IPS-18c (cell line): ENCODE measurements around the gene GCA.

Source experiments
- H3K4me3 ChIP-seq: 2 replicates; pipeline ENCODE4 v1.7.0; 2013; ENCODE audit warnings: low read depth, mild to moderate bottlenecking, low read length, moderate library complexity; ENCODE audit not compliant: insufficient read depth
- H3K9me3 ChIP-seq: one replicate; pipeline ENCODE4 v1.6.1; 2013; ENCODE audit warnings: mild to moderate bottlenecking, low read length, moderate library complexity; ENCODE audit not compliant: control insufficient read depth, insufficient read depth

The GCA gene

DNA sequence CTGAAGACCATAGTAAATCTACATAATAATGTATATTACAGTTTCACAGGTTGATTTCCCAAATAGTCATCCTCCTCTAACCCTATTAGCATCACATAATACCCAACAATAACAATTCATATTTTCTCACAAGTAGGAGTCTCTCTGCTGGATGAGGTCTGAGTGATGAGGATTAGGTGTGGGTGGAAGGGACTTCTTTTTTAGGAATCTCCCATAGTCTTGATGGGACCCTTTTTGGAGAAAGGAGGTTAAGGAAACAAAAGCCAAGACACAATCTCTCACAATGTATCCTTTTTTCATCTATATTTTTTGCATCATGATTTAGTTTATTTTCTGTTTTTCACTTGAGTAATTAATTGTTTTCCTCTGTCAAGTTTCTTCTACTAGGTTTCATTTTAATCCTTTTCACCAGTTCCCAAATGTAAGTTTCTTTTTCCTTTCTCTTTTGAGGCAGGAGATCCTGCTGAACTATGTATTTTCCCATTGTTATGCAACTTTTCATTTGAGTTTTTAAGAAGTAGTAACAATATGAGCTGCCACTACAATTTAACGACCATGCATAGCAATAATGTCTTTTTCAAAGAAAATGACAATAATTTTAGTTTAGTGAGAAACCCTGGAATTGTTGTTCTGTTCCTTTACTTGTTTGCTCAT is 22.9 kb upstream of the GCA start:
- Histone ChIP-seq H3K9me3 (no peaks in the 10 kb centered on the region), H3K4me3 (no peak overlapping the region)

DNA sequence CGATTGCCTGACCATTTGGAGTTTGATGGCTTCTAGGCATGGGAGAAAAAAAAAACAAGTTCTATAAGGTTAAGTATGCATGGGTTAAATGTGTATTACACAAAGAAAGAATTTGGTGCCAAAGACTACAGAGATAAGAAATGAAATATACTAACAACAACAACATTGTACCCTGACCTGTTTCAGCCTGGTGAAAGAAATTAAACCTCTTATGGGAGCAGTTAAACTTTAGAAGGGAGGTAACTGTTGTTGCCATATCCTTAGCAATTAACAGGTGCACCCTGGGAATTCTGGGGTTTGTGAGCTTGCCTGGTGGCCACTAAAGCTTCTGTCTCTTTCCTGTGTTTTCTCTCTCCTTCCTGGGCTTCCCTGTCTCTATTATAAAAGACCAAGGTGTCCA is 19.0 kb upstream of the GCA start:
- H3K9me3 ChIP-seq, result no peaks in the 10 kb centered on the region

DNA sequence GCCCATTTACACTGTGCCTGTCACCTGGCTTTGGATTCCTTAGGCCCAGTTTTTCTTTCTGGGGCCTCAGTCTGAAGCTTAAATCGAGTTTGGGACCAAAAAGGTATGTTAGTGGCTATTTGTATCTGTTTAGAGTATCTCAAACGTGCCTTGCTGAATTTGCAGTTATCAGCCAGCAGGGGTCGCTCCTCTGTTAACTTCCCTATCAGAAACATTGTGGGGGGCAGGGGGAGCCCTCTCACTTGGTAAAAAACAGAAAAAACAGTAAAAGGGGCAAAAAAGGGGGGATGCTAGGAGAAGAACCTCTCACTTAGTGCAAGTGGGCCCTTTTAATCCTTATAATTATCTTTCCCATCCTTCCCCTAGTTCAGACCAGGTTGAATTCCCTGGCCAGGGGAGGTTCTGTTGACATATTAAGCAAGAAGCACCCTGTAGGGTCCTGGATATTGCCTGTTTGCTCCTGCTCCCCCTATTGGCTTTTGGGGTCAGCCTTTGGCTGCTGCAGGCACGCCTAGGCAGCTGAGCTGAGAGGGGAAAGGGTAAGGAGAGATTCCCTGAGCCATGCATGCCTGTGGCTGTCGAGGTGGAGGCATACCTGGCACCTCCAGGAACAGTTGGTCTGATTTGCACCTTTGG is 16.7 kb upstream of the GCA start:
- no peaks in the 10 kb centered on the region for H3K9me3 ChIP-seq

More for the DNA sequence above, 19.0 kb upstream of the GCA start:
- H3K4me3 ChIP-seq, result no peak overlapping the region

GRCh38 chr2:162327806-162328205 is 16.1 kb upstream of the GCA start:
- Histone ChIP-seq H3K9me3 (no peaks in the 10 kb centered on the region), H3K4me3 (no peak overlapping the region)

More for the DNA sequence above, 16.7 kb upstream of the GCA start:
- H3K4me3 ChIP-seq, result no peak overlapping the region

GRCh38 chr2:162328424-162329157 is 15.3 kb upstream of the GCA start:
- Histone ChIP-seq H3K9me3 (no peaks in the 10 kb centered on the region), H3K4me3 (no peak overlapping the region)

DNA sequence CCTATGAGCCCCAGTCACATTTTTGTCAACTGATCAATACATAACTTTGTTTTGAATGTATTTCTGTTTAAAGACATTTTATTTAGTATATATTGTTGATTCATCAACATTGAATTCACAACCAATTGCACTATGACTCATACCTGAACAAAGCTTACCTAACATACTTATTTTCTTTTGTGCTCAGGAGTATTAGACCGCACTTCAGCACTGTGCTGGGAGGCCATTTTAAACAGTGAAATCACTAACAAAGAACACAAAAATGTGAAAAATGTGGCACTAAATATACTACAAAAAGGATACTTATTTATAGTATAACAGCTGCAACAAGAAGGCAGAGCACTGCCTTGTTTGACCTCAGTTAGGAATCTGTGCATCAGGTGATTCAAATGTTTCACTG is 13.1 kb upstream of the GCA start:
- Histone ChIP-seq H3K9me3 (no peaks in the 10 kb centered on the region), H3K4me3 (no peak overlapping the region)

GRCh38 chr2:162333968-162334367 is 10.0 kb upstream of the GCA start:
- H3K4me3 ChIP-seq, result no peak overlapping the region
- no peaks in the 10 kb centered on the region for H3K9me3 ChIP-seq

DNA sequence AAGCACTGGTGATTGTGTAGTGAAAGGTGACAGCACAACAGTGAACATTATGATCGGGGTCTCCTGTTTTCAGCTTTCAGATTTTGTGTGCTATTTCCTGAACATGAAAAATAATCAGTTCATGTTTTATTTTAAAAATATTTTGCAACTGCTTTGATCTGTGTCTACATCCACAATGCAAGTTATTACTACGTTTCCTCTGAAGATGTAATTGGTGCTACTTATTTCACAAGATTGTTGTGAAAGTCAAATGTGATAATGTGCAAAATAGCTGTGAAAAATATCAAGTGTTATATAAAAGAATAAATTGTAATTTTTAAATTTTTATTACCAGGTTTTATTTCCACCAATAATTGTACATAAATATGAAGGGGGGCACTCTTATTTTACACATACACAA is 6.1 kb upstream of the GCA start:
- Histone ChIP-seq H3K9me3 (no peaks in the 10 kb centered on the region), H3K4me3 (no peak overlapping the region)

DNA sequence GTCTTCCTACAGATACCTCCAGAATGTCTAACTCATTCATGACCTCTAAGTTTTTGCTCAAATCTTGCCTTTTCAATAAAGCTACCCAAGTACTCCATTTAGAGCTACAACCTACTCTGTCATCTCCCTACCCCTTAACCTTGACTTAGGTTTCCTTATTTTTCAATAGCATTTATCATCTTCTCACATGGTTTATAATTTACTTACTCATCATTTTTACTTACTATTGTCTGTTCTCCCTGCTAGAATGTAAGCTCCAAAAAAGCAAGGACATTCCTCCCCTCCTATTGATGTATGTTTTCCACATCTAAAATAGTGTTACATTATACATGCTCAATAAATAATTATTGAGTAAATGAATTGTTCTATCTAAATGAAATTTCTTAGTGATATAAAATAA is 3.1 kb upstream of the GCA start:
- Histone ChIP-seq H3K4me3 (no peak overlapping the region), H3K9me3 (no peaks in the 10 kb centered on the region)

DNA sequence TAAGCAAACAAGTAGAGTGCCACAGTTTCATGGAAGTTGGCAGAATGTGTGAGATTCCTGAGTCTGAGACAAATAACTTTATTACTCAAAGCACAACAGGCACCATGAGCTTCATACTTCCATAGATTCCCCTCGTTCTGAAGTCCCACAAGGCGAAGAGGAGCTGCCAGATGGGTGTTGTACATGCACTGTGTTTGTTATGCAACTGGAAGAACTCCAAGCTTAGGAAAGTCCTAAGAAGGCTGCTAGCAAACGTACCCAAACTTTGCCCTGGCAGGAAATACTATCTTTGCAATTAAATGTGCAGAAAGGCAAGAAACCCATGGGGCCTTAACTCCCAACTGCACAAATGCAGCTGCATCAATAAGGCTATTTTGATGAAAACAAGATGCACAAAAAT is 1.6 kb upstream of the GCA start:
- H3K9me3 ChIP-seq, result no peaks in the 10 kb centered on the region
- H3K4me3 ChIP-seq, result no peak overlapping the region

DNA sequence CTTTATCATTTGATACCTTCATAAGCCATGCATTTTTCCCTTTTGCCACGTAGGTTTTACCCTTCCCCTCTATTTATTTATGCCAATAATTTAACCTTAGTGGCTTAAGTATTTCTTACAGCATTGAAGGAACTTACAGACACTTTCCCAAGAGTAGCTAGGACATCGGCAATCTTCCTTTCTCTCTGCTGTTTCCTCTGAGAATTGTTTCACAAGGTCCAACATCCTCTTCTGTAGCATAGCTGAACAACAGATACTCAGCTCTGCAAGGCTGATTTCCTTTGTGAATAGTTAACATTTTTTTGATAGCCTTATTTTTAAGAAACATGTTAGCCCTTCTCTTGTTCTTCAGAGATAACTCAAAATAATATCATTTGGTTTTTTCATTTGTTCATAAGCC is 1.1 kb upstream of the GCA start:
- no peaks in the 10 kb centered on the region for H3K9me3 ChIP-seq
- H3K4me3 ChIP-seq, result no peak overlapping the region

DNA sequence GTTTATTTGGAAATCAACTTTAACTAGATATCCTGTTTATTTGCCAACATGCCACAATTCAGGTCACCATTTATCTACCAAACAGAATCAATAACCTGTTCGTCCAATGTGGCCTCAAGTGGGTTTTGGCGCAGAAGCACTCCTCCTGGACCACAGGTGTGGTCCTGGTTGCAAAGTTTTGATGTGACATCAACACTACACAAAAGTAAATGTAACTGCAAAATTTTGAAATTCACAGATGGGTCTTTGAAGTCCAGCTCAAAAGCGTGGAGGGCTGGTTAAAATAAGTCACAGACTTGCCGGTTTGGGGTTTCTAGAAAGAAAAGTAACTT is 474 bp upstream of the GCA start:
- H3K4me3 ChIP-seq, result peak overlapping the region; percentile 87; the same call in 1 of the 2 replicates
- H3K9me3 ChIP-seq, result no peaks in the 10 kb centered on the region

DNA sequence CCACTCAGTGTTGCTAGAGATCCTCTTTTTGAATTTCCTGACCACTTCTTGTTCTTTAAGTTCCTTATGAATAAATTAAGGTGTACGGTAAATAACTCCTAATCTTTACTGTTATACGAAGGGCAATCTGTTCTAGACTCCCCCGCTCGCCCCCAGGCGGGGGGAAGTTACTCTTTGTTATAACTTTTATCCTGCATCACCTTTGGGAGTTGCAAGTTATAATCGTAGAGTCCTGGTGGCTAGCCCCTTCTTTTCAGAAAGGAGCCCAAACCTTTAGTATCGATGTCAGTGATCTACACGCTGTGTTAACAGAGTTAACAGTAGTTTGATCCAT is 652 bp downstream of the GCA start:
- H3K4me3 ChIP-seq, result peak overlapping the region; percentile 87

GRCh38 chr2:162365392-162365791 is 21.5 kb downstream of the GCA start:
- no peak overlapping the region for H3K4me3 ChIP-seq
- H3K9me3 ChIP-seq, result no peaks in the 10 kb centered on the region

More for the DNA sequence above, 652 bp downstream of the GCA start:
- H3K9me3 ChIP-seq, result no peaks in the 10 kb centered on the region

DNA sequence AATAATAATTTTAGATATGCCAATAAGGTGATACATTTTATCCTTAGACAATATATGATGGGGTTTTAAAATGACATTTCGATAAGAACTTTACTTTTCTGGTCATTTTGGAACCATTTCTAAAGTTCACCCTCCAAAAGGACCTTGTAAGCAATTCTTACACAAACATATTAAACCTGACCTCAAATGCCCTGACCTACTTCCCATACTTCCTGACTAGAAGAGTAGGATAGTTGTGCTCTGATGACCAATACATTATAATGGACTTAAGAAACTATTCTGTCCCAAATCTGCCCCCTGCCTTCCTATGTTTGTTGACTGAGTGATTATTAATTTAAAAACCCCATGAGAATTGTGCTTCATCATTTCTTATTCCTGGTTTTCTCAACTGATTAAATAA is 24.6 kb downstream of the GCA start:
- no peaks in the 10 kb centered on the region for H3K9me3 ChIP-seq
- no peak overlapping the region for H3K4me3 ChIP-seq

DNA sequence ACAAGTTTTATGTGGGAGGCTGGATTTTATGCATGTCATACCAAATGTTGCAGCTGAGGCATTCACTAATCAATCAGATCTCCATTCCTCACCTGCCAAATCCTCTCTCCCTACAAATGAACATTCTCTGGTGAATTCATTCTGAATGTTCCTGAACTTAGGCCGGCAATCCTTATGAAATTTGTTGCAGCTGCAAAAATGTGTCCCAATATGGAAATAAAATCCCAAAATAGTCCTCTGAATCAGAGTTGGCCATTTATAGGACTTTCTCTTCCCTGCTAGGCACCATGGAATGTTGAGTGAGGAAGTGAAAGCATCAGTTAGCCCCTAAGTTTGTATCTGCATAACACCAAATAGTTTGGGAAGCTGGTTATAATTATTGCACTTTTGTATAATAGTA is 25.6 kb downstream of the GCA start:
- Histone ChIP-seq H3K9me3 (no peaks in the 10 kb centered on the region), H3K4me3 (no peak overlapping the region)

DNA sequence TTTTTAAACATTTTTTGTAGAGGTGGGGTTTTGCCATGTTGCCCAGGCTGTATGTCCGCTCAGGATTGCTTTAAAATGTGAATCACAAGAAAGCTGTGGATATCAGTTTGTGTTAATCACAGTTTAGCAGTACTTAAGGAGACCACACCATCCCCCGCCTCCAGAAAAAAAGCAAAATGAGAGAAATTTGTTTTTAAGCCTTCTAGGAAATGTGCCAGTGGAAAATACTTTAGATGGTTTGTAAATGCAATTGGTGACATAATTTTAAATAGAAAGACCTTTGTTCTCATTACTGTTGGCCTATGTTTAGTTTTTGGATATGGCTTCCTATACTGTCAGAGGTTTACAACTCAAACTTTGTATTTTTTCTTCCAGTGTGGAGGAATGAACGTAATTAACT is 27.0 kb downstream of the GCA start:
- H3K9me3 ChIP-seq, result no peaks in the 10 kb centered on the region
- H3K4me3 ChIP-seq, result no peak overlapping the region

DNA sequence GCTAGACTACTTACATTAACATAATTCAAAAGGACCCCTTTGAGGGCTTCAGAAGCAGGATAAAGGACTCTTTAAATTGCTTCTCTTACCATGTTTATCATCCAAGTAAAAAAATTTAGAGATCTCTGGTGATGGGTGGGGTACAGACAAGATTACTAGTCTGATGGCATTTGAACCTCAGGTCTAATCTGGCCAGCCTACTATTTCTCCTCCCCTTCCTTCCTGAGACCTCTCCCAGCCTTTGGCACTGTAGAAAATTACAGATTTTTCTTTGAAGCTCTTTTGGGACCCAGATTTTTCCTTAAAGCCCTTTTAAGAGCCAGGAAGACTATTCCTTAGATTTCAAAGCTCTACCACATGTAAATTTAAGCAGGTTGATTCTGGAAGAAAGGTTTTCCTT is 28.9 kb downstream of the GCA start:
- Histone ChIP-seq H3K4me3 (no peak overlapping the region), H3K9me3 (no peaks in the 10 kb centered on the region)
